ENCODE measurements around the gene HOXD12. TPM values are rescaled to one million over a fixed set of nuclear protein-coding genes. Genes with fewer than 3 reads are reported as not detected.

The HOXD12 gene
- total RNA-seq, 2 donors from 2014 or later: not detected

DNA sequence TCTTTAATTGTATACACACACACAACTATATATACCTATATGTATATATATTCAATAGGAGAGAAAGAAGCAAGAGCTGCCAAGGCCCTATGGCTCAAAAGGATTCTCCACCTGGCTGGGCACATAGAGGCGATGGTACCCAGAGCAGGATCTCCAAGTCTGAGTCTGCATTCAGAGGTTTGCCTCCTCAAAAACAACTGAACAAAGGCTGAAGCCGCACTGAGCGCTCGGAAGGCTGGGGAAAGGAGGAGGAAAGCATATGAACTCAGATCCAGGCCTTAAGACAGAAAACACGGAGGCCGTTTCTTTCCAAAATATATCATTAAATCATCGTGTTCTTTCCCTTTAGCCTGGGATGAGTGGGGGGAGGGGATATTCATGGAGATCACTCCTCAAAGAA lies 3.6 kb downstream of the HOXD12 start:
- peaks cover 91% of the 10 kb centered on the region for H3K27me3 ChIP-seq
- no peak overlapping the region for H3K9ac ChIP-seq (ENCODE audit: low read depth in 2 of 2, low read length in 2 of 2)
- no peak for DNase-seq
- H3K27ac ChIP-seq: peak overlapping the region; percentile 63
- H3K9me3 ChIP-seq: no peaks in the 10 kb centered on the region
- TF ChIP-seq, protein P1, sequence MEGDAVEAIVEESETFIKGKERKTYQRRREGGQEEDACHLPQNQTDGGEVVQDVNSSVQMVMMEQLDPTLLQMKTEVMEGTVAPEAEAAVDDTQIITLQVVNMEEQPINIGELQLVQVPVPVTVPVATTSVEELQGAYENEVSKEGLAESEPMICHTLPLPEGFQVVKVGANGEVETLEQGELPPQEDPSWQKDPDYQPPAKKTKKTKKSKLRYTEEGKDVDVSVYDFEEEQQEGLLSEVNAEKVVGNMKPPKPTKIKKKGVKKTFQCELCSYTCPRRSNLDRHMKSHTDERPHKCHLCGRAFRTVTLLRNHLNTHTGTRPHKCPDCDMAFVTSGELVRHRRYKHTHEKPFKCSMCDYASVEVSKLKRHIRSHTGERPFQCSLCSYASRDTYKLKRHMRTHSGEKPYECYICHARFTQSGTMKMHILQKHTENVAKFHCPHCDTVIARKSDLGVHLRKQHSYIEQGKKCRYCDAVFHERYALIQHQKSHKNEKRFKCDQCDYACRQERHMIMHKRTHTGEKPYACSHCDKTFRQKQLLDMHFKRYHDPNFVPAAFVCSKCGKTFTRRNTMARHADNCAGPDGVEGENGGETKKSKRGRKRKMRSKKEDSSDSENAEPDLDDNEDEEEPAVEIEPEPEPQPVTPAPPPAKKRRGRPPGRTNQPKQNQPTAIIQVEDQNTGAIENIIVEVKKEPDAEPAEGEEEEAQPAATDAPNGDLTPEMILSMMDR (IDR thresholded peaks at IDR 0.05): no peak
- H3K4me1 ChIP-seq: peaks cover 3% of the 10 kb centered on the region
- intact Hi-C loops (cut with DNase I): no loop called here
- no peak overlapping the region for H3K4me3 ChIP-seq
- H3K36me3 ChIP-seq: no peaks in the 10 kb centered on the region

DNA sequence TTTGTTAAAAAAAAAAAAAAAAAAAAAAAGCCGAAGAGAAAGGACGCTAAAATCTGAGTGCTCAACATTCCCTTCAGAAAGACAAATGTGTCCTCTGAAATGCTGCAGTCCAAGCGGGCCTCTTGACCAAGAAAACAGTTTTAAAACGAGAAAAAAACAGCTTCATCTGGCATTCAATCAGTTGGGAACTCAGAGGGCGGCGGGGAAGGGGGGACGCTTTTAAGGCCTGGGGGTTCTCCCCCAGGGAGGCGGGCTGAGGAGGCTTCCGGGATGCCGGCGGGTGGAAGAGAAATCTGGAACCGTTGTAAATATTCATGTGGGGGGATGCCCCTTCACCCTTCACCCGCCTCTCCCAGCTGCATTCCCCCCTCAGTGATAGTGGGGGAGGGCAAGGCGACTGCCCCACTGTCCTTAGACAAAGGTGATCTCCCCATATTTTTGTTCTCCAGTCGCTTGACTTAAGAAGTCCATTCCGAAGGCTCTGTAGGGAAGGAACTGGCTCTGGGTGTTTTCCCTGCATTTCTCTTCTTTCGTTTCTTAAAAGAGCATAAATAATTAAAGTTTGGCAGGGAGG lies 4.2 kb downstream of the HOXD12 start:
- intact Hi-C loops (cut with DNase I): no loop called here
- no peak for DNase-seq
- no peak overlapping the region for H3K9ac ChIP-seq (ENCODE audit: low read depth in 2 of 2, low read length in 2 of 2)
- H3K9me3 ChIP-seq: no peaks in the 10 kb centered on the region
- no peaks in the 10 kb centered on the region for H3K36me3 ChIP-seq
- peaks cover 91% of the 10 kb centered on the region for H3K27me3 ChIP-seq
- TF ChIP-seq, protein P1 (IDR thresholded peaks at IDR 0.05): no peak
- peak overlapping the region; percentile 63 for H3K27ac ChIP-seq
- H3K4me3 ChIP-seq: peak overlapping the region; percentile 26
- peaks cover 3% of the 10 kb centered on the region for H3K4me1 ChIP-seq

DNA sequence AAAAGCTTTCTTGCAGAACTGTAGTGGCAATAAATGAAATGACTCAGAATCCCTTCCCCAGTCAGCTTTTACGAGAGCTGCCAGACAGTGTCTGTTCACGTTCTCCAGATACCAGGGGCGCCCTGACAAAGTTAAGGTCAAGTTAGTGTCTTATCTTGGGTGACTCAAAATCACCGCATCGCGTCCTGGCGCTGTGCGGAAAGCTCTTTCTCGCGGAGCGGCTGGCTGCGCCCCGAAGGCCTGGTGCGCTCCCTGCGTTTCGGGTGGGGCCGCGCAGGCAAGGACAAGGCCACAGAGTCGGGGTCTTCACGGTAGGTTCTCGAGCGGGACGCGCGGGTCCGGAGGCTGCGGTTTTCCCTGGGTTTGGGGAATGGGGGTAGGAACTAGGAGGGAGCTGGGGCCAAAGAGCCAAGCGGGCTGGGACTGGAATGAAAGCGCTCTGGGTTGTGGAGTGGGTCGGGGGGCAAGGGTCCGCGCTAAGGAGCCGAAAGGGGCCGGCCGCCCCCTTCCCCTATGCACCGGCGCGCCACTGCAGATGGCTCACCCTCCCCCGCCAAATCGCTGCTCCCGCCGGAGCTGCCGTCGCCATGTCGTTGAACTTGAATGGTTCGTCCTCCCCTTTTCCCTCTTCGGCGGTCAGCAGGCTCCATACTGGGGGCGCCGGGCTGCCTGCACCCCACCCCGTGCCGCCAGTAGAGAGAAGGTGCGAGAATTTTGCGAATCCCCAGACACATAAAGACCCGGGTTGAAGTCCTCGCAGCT lies 4.9 kb downstream of the HOXD12 start:
- H3K9ac ChIP-seq (ENCODE audit: low read depth in 2 of 2, low read length in 2 of 2): peak overlapping the region; percentile 55 to 79
- H3K27ac ChIP-seq: peak overlapping the region; percentile 63
- TF ChIP-seq, protein P1 (IDR thresholded peaks at IDR 0.05): no peak
- H3K9me3 ChIP-seq: no peaks in the 10 kb centered on the region
- DNase-seq: no peak
- intact Hi-C loops (cut with DNase I): no loop called here
- peaks cover 91% of the 10 kb centered on the region for H3K27me3 ChIP-seq
- no peaks in the 10 kb centered on the region for H3K36me3 ChIP-seq
- H3K4me1 ChIP-seq: peaks cover 3% of the 10 kb centered on the region
- H3K4me3 ChIP-seq: peak overlapping the region; percentile 26

DNA sequence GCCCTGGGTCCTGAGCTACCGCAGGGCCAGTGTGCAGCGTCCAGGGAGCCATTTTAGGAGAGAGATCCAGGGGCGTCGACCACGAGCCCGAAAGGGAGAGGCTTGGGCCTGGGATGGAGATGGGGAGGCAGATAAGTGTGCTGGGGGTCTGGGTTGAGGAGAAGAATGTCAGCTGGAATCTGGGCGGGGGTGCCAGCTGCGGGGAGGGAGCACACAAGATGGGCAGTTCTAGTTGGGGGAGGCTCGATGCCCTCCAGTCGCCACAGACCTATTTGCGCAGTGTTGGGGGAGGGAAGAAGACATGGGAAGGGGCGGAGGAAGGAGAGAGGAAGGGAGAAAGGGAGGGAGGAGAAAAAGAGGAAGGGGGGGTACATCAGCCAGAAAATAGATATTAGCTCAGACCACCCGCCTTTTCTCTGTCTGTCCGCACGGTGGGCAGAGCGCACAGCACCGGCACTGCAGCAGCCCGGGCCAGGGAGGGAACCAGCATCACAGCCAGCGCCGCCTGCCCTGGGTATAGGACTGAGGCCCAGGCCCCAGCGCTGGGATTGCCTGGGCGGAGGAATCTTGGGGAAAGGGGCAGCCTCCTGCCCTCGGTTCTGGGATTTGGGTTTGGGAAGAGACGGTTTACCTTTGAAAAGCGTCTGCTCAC lies 5.6 kb downstream of the HOXD12 start:
- peak overlapping the region; percentile 26 for H3K4me3 ChIP-seq
- H3K36me3 ChIP-seq: no peaks in the 10 kb centered on the region
- H3K4me1 ChIP-seq: peaks cover 3% of the 10 kb centered on the region
- DNase-seq: no peak
- TF ChIP-seq, protein P1 (IDR thresholded peaks at IDR 0.05): no peak
- no peaks in the 10 kb centered on the region for H3K9me3 ChIP-seq
- H3K27ac ChIP-seq: peak overlapping the region; percentile 63
- H3K9ac ChIP-seq (ENCODE audit: low read depth in 2 of 2, low read length in 2 of 2): peak overlapping the region; percentile 55 to 79
- peaks cover 91% of the 10 kb centered on the region for H3K27me3 ChIP-seq
- intact Hi-C loops (cut with DNase I): no loop called here

DNA sequence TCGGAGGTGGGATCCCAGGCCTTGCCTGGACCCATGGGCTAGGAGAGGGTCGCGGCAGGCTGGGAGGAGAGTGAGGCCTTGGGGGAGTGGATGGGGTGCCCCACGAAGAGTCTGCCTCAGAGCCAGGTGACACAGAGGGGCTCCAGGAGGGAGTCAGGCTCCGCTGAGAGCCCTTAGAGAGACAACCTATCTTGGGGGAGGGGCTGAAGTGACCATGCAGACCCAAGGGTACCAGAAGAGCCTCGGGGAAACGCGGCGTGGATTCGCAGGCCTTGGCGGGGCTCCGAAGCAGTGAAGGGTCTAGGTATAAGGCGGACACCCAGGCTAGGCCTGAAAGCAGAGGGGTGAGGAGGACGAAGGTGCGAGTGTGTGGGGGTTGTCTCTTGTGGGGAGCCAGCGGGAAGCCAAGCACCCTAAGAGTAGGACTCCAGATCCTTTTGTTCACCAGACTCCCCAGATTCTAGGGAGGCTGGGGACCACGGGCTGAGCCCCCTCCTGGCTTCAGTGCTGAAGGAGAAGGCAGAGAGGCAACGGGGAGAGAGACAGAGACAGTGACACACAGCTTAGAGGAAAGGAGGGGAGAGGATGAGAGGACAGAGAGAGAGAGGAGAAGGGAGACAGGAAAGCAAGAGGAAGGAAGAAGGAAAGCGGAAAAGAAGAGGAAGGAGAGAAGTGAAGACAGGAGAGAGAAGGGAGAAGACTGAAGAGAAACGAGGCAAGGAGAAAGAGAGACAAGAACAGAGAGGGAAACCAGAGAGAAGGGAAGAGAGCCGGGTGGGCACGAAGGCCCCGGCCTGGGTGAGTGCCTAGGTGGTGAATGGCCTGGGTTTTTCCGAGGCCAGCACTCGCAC lies 6.4 kb downstream of the HOXD12 start:
- H3K4me1 ChIP-seq: peaks cover 3% of the 10 kb centered on the region
- H3K9ac ChIP-seq (ENCODE audit: low read depth in 2 of 2, low read length in 2 of 2): peak overlapping the region; percentile 57 to 79
- TF ChIP-seq, protein P1 (IDR thresholded peaks at IDR 0.05): no peak
- no peaks in the 10 kb centered on the region for H3K36me3 ChIP-seq
- peaks cover 90% of the 10 kb centered on the region for H3K27me3 ChIP-seq
- H3K9me3 ChIP-seq: no peaks in the 10 kb centered on the region
- peak overlapping the region; percentile 62 for H3K27ac ChIP-seq
- peak overlapping the region; percentile 27 for H3K4me3 ChIP-seq
- intact Hi-C loops (cut with DNase I): no loop called here
- DNase-seq: no peak
